Activated CD8-positive, alpha-beta memory T cell treated with anti-CD3 and anti-CD28 coated beads for 36 hours (primary cell): ENCODE results near the gene HERC2. TPM values are rescaled to one million over a fixed set of nuclear protein-coding genes. Genes with fewer than 3 reads are reported as not detected.

Experiments
- CTCF ChIA-PET: fragments of 350-600 bp; sonication (Branson Sonifier 250); formaldehyde crosslinking; loops from one replicate; lab custom pipeline; 2021; ENCODE audit warnings: antibody characterized with exemption; lab: Charles Lee
- POLR2A ChIA-PET: fragments of 350-600 bp; sonication (Branson Sonifier 250); formaldehyde crosslinking; loops from one replicate; lab custom pipeline; 2021; ENCODE audit warnings: antibody characterized with exemption; lab: Charles Lee
- total RNA-seq, 2 experiments: library from RNA; stranded (reverse); gene quantifications; one replicate each; pipeline ENCODE4 v1.2.3, GENCODE V29; 2021

HERC2 gene
- total RNA-seq, 2 experiments from 2014 or later: 31.3 to 32.8 TPM

- POLR2A ChIA-PET: no interaction called here
- CTCF ChIA-PET: no interaction called here
These were observed 203.4 kb downstream of the HERC2 start for GRCh38 chr15:28118531-28118930.

- ChIA-PET POLR2A (no interaction called here), CTCF (no interaction called here)
These were observed 203.9 kb downstream of the HERC2 start for GRCh38 chr15:28118083-28118482.

GRCh38 chr15:28117432-28117990, 204.5 kb downstream of the HERC2 start:
- ChIA-PET CTCF (no interaction called here), POLR2A (no interaction called here)

- POLR2A ChIA-PET: no interaction called here
- CTCF ChIA-PET: interaction anchor here (0.7 kb wide), 1 partner anchor 10 kb away, joined by 3 read pairs; no protein-coding TSS in a partner anchor
These were observed 205.2 kb downstream of the HERC2 start for GRCh38 chr15:28116521-28117431.

- POLR2A ChIA-PET: no interaction called here
- CTCF ChIA-PET: no interaction called here
These were observed 206.1 kb downstream of the HERC2 start for GRCh38 chr15:28115871-28116270.

- POLR2A ChIA-PET: no interaction called here
These were observed 207.0 kb downstream of the HERC2 start for GRCh38 chr15:28114721-28115622.

GRCh38 chr15:28114114-28114455, 207.9 kb downstream of the HERC2 start:
- POLR2A ChIA-PET: no interaction called here
- CTCF ChIA-PET: no interaction called here

More at GRCh38 chr15:28114721-28115622, 207.0 kb downstream of the HERC2 start:
- CTCF ChIA-PET: no interaction called here

- CTCF ChIA-PET: interaction anchor here (0.5 to 0.8 kb wide), 2 partner anchors 13 to 96 kb away, joined by 3 read pairs; no protein-coding TSS in a partner anchor
- POLR2A ChIA-PET: no interaction called here
These were observed 208.4 kb downstream of the HERC2 start for GRCh38 chr15:28113394-28114113.

GRCh38 chr15:28112962-28113361, 209.0 kb downstream of the HERC2 start:
- CTCF ChIA-PET: interaction anchor here (0.5 to 0.8 kb wide), 2 partner anchors 13 to 97 kb away, joined by 3 read pairs; no protein-coding TSS in a partner anchor
- POLR2A ChIA-PET: no interaction called here

GRCh38 chr15:28112101-28112760, 209.7 kb downstream of the HERC2 start:
- CTCF ChIA-PET: no interaction called here
- POLR2A ChIA-PET: no interaction called here

GRCh38 chr15:28111543-28111942, 210.4 kb downstream of the HERC2 start:
- POLR2A ChIA-PET: no interaction called here
- CTCF ChIA-PET: no interaction called here

- ChIA-PET CTCF (no interaction called here), POLR2A (no interaction called here)
These were observed 211.5 kb downstream of the HERC2 start for GRCh38 chr15:28110481-28110881.

- ChIA-PET CTCF (no interaction called here), POLR2A (no interaction called here)
These were observed 212.1 kb downstream of the HERC2 start for GRCh38 chr15:28109626-28110455.

GRCh38 chr15:28107904-28108275, 214.1 kb downstream of the HERC2 start:
- ChIA-PET POLR2A (interaction anchor here (0.6 to 0.7 kb wide), 2 partner anchors 8 to 11 kb away, joined by 5 to 6 read pairs; partner anchors contain the start of gene OCA2), CTCF (no interaction called here)

GRCh38 chr15:28107111-28107903, 214.7 kb downstream of the HERC2 start:
- POLR2A ChIA-PET: interaction anchor here (0.7 kb wide), 1 partner anchor 11 kb away, joined by 5 read pairs; no protein-coding TSS in a partner anchor

GRCh38 chr15:28106294-28107110, 215.5 kb downstream of the HERC2 start:
- CTCF ChIA-PET: no interaction called here
- POLR2A ChIA-PET: no interaction called here

More at GRCh38 chr15:28107111-28107903, 214.7 kb downstream of the HERC2 start:
- CTCF ChIA-PET: no interaction called here
